ENCODE measurements around the gene GCK. TPM values are rescaled to one million over a fixed set of nuclear protein-coding genes. Genes with fewer than 3 reads are reported as not detected.

The GCK gene
- total RNA-seq (2014; rRNA removed; shearing (Covaris generic)) = not detected in 2 replicates

- no peak for DNase-seq (ENCODE audit: low spot score)
These were observed at the start of gene GCK for GRCh38 chr7:44189286-44189992. TSS of gene GCK (minus strand) at chr7:44189439. CDS start at chr7:44188953, 486 bp downstream.

- DNase-seq (ENCODE audit: low spot score) = no peak
These were observed 49.0 kb upstream of the GCK start for GRCh38 chr7:44238116-44238695.

- DNase-seq (ENCODE audit: low spot score) = no peak
These were observed 48.5 kb upstream of the GCK start for GRCh38 chr7:44237696-44238095.

GRCh38 chr7:44236333-44236728 lies 47.1 kb upstream of the GCK start:
- DNase-seq (ENCODE audit: low spot score) = no peak

- no peak for DNase-seq (ENCODE audit: low spot score)
These were observed 46.5 kb upstream of the GCK start for GRCh38 chr7:44235582-44236332.

GRCh38 chr7:44235066-44235465 lies 45.8 kb upstream of the GCK start:
- no peak for DNase-seq (ENCODE audit: low spot score)

- DNase-seq (ENCODE audit: low spot score) = no peak
These were observed 43.9 kb upstream of the GCK start for GRCh38 chr7:44232901-44233715.

GRCh38 chr7:44232396-44232795 lies 43.2 kb upstream of the GCK start:
- no peak for DNase-seq (ENCODE audit: low spot score)

GRCh38 chr7:44231088-44231487 lies 41.8 kb upstream of the GCK start:
- no peak for DNase-seq (ENCODE audit: low spot score)

- DNase-seq (ENCODE audit: low spot score) = no peak
These were observed 41.0 kb upstream of the GCK start for GRCh38 chr7:44230286-44230685.

- DNase-seq (ENCODE audit: low spot score) = no peak
These were observed 40.4 kb upstream of the GCK start for GRCh38 chr7:44229546-44230105.

- no peak for DNase-seq (ENCODE audit: low spot score)
These were observed 39.5 kb upstream of the GCK start for GRCh38 chr7:44228571-44229350.

- no peak for DNase-seq (ENCODE audit: low spot score)
These were observed 38.7 kb upstream of the GCK start for GRCh38 chr7:44227911-44228310.

GRCh38 chr7:44226396-44226753 lies 37.1 kb upstream of the GCK start:
- DNase-seq (ENCODE audit: low spot score) = no peak

GRCh38 chr7:44225566-44226395 lies 36.5 kb upstream of the GCK start:
- no peak for DNase-seq (ENCODE audit: low spot score)

- DNase-seq (ENCODE audit: low spot score) = no peak
These were observed 35.8 kb upstream of the GCK start for GRCh38 chr7:44224974-44225565.

GRCh38 chr7:44224080-44224973 lies 35.1 kb upstream of the GCK start:
- DNase-seq (ENCODE audit: low spot score) = no peak

GRCh38 chr7:44223362-44224079 lies 34.3 kb upstream of the GCK start:
- no peak for DNase-seq (ENCODE audit: low spot score)
